HG02610 (cell line): ENCODE measurements around the gene LBHD2.

Experiments used
- ATAC-seq: cut with Tn5 transposase; IDR thresholded peaks from one replicate; pipeline ENCODE4 v1.9.1; 2021; ENCODE audit warnings: mild to moderate bottlenecking, moderate library complexity; ENCODE audit not compliant: unreplicated experiment

The LBHD2 gene

GRCh38 chr14:103090481-103091020 is 6.5 kb downstream of the LBHD2 start:
- ATAC-seq: no peak

- no peak for ATAC-seq
Observed at GRCh38 chr14:103091041-103091882, 7.3 kb downstream of the LBHD2 start.

- ATAC-seq: no peak
Observed at GRCh38 chr14:103091883-103092222, 7.8 kb downstream of the LBHD2 start.

GRCh38 chr14:103093856-103094405 is 9.9 kb downstream of the LBHD2 start:
- ATAC-seq: no peak

GRCh38 chr14:103094406-103095209 is 10.6 kb downstream of the LBHD2 start, which contains the start of gene EXOC3L4:
EXOC3L4 (plus strand) TSS chr14:103094725; CDS start chr14:103100220, 5,495 bp downstream.
- no peak for ATAC-seq

GRCh38 chr14:103095210-103095778 is 11.3 kb downstream of the LBHD2 start:
- ATAC-seq: no peak

- ATAC-seq: no peak
Observed at GRCh38 chr14:103096387-103096786, 12.4 kb downstream of the LBHD2 start.

- no peak for ATAC-seq
Observed at GRCh38 chr14:103097244-103097993, 13.4 kb downstream of the LBHD2 start.

- ATAC-seq: no peak
Observed at GRCh38 chr14:103097994-103098957, 14.3 kb downstream of the LBHD2 start.

- ATAC-seq: no peak
Observed at GRCh38 chr14:103099081-103099732, 15.2 kb downstream of the LBHD2 start.

- ATAC-seq: no peak
Observed at GRCh38 chr14:103099733-103100280, 15.8 kb downstream of the LBHD2 start.

- ATAC-seq: no peak
Observed at GRCh38 chr14:103100281-103101121, 16.5 kb downstream of the LBHD2 start.

GRCh38 chr14:103101257-103101962 is 17.4 kb downstream of the LBHD2 start:
- ATAC-seq: no peak

GRCh38 chr14:103101963-103102688 is 18.1 kb downstream of the LBHD2 start:
- ATAC-seq: no peak

GRCh38 chr14:103102689-103103260 is 18.8 kb downstream of the LBHD2 start:
- ATAC-seq: no peak
